Endothelial cell of umbilical vein (primary cell): ENCODE measurements around the gene RGR. TPM values are rescaled to one million over a fixed set of nuclear protein-coding genes. Genes with fewer than 3 reads are reported as not detected.
A peak's percentile ranks its signal among the peaks of the same experiment; 100 is the strongest.

ENCODE experiments used
- BruUV-seq: library from RNA; stranded (reverse); fragments of 400-500 nt; replicated peaks from 2 replicates; lab custom pipeline; 2021; lab: Mats Ljungman, UMichigan
- CTCF ChIA-PET: fragments of 300-600, 350-600 bp; sonication (Branson Sonifier 250); formaldehyde crosslinking; loops from one replicate; lab custom pipeline; 2021; ENCODE audit warnings: antibody characterized with exemption, inconsistent platforms; lab: Charles Lee
- POLR2A ChIA-PET: fragments of 300-600, 350-600 bp; sonication (Branson Sonifier 250); formaldehyde crosslinking; loops from one replicate; lab custom pipeline; 2021; ENCODE audit warnings: antibody characterized with exemption, inconsistent platforms; lab: Charles Lee
- DNase-seq: peaks from one replicate; pipeline ENCODE4 v3.0.0-alpha.2; 2011; ENCODE audit warnings: low read depth, low spot score
- FAIRE-seq: peaks from 2 replicates; lab custom pipeline; 2011; peaks lifted over from hg19 to GRCh38; lab: Jason Lieb, UNC
- H2AFZ ChIP-seq: 2 replicates; pipeline ENCODE4 v1.6.0; 2012; ENCODE audit warnings: low read depth, low read length, control low read depth, inconsistent platforms
- H3K27ac ChIP-seq: 2 replicates; pipeline ENCODE4 v1.5.1; 2011; ENCODE audit warnings: low read depth, mild to moderate bottlenecking, control low read depth, low read length, moderate library complexity; ENCODE audit not compliant: insufficient read depth
- H3K27me3 ChIP-seq, 2 experiments: 2 replicates each; pipeline versions ENCODE4 v1.6.0 to v1.6.1; 2011; ENCODE audit warnings: low read length in 2 of 2, mixed read lengths in 1 of 2; ENCODE audit not compliant: control insufficient read depth in 2 of 2, insufficient read depth in 2 of 2
- H3K36me3 ChIP-seq, 2 experiments: 2 replicates in 1 of 2; 3 replicates in 1 of 2; pipeline ENCODE4 v1.5.1; 2011; ENCODE audit warnings: low read length in 2 of 2, mild to moderate bottlenecking in 1 of 2, moderate library complexity in 1 of 2; ENCODE audit not compliant: control insufficient read depth in 2 of 2, insufficient read depth in 2 of 2; ENCODE audit errors: extremely low read depth in 1 of 2
- H3K4me1 ChIP-seq: 3 replicates; pipeline ENCODE4 v1.5.1; 2011; ENCODE audit warnings: mild to moderate bottlenecking, low read length; ENCODE audit not compliant: control insufficient read depth, insufficient read depth; ENCODE audit errors: extremely low read depth
- H3K4me2 ChIP-seq: 2 replicates; pipeline ENCODE4 v1.6.1; 2011; ENCODE audit warnings: low read length, control low read depth, mixed read lengths; ENCODE audit not compliant: insufficient read depth
- H3K4me3 ChIP-seq, 3 experiments: fragments of 200-600 bp in 1 of 3; sonication (generic), shearing (Covaris generic) in 1 of 3; replicated peaks in 1 of 3; 2 replicates each; pipeline ENCODE4 v1.5.1; 2011 to 2016; ENCODE audit warnings: control low read depth in 3 of 3, low read length in 3 of 3, mild to moderate bottlenecking in 2 of 3, inconsistent platforms in 1 of 3, low read depth in 1 of 3, moderate library complexity in 1 of 3; ENCODE audit not compliant: insufficient read depth in 1 of 3
- H3K79me2 ChIP-seq: 2 replicates; pipeline ENCODE4 v1.6.0; 2012; ENCODE audit warnings: low read length, inconsistent platforms; ENCODE audit not compliant: control insufficient read depth, insufficient read depth
- H3K9ac ChIP-seq: replicated peaks from 2 replicates; pipeline ENCODE3; 2011; ENCODE audit warnings: low read length, control low read depth; ENCODE audit not compliant: insufficient read depth; ENCODE audit errors: extremely low read depth
- H3K9me1 ChIP-seq: replicated peaks from 3 replicates; pipeline ENCODE4 v1.6.0; 2011; ENCODE audit warnings: mild to moderate bottlenecking, low read length; ENCODE audit not compliant: control insufficient read depth, insufficient read depth; ENCODE audit errors: extremely low read depth
- H3K9me3 ChIP-seq: replicated peaks from 2 replicates; pipeline ENCODE4 v1.5.1; 2012; ENCODE audit warnings: low read length, inconsistent platforms; ENCODE audit not compliant: control insufficient read depth, insufficient read depth
- H4K20me1 ChIP-seq: replicated peaks from 2 replicates; pipeline ENCODE3; 2011; ENCODE audit warnings: mild to moderate bottlenecking, low read length; ENCODE audit not compliant: control insufficient read depth, insufficient read depth; ENCODE audit errors: extremely low read depth
- EZH2 ChIP-seq: IDR thresholded peaks from 2 replicates; pipeline ENCODE4 v1.6.1; 2012; ENCODE audit warnings: borderline replicate concordance, low read depth, mild to moderate bottlenecking, moderate library complexity, low read length, inconsistent platforms; ENCODE audit not compliant: severe bottlenecking
- FOS ChIP-seq: IDR thresholded peaks from 2 replicates; pipeline ENCODE4 v1.6.1; 2011; ENCODE audit warnings: mild to moderate bottlenecking, low read length, moderate library complexity, borderline replicate concordance; ENCODE audit not compliant: insufficient read depth
- GATA2 ChIP-seq: IDR thresholded peaks from 2 replicates; pipeline ENCODE4 v1.7.0; 2011; ENCODE audit warnings: low read depth, mild to moderate bottlenecking, moderate library complexity, mixed read lengths, low read length; ENCODE audit not compliant: insufficient read length, insufficient read depth
- JUN ChIP-seq: IDR thresholded peaks from 2 replicates; pipeline ENCODE4 v1.6.1; 2011; ENCODE audit warnings: borderline replicate concordance, low read depth; ENCODE audit not compliant: insufficient read length, insufficient read depth
- MYC ChIP-seq: IDR thresholded peaks from one replicate; pipeline ENCODE4 v1.6.1; 2011; ENCODE audit warnings: mild to moderate bottlenecking, low read depth, low read length
- POLR2A ChIP-seq: IDR thresholded peaks from 2 replicates; pipeline ENCODE4 v1.6.1; 2012; ENCODE audit warnings: low read depth, mild to moderate bottlenecking, control low read depth, low read length
- POLR2AphosphoS5 ChIP-seq: IDR thresholded peaks from 2 replicates; pipeline ENCODE4 v1.6.1; 2012; ENCODE audit warnings: low read depth, mild to moderate bottlenecking, control low read depth, low read length, moderate library complexity; ENCODE audit not compliant: insufficient read depth
- dilution Hi-C: fragments of 300-500 bp; cut with MboI; formaldehyde crosslinking; loops from one replicate; pipeline ENCODE4 v1.15.0; 2019; ENCODE audit warnings: low sequenced_read_pairs; ENCODE audit not compliant: extremely low pct_ligation_motif_present
- intact Hi-C: fragments of 100-400 bp; cut with micrococcal nuclease; formaldehyde crosslinking; loops from one replicate; pipeline ENCODE4 v1.10.0; 2022
- polyA plus RNA-seq, 4 experiments: library from polyadenylated mRNA; depleted of rRNA in 3 of 4; stranded (reverse) in 3 of 4; unstranded in 1 of 4; fragments of >200 nt; gene quantifications; 2 replicates each; pipeline versions ENCODE4 v1.2.1 to v1.2.3, GENCODE V29; 2011 to 2012; ENCODE audit warnings: missing spikeins in 1 of 4
- total RNA-seq: library from RNA; stranded (reverse); gene quantifications from 2 replicates; pipeline ENCODE4 v1.2.3, GENCODE V29; 2021
- TF ChIP-seq, protein P1 (sequence below), 2 donors: IDR thresholded peaks; 1 replicate in 1 of 2; 2 replicates in 1 of 2; pipeline ENCODE4 v1.5.1; 2011; ENCODE audit warnings: low read length in 2 of 2, mild to moderate bottlenecking in 2 of 2, moderate library complexity in 2 of 2, control low read depth in 1 of 2, inconsistent platforms in 1 of 2, low read depth in 1 of 2; ENCODE audit not compliant: insufficient read depth in 1 of 2; ENCODE audit errors: extremely low read depth in 1 of 2
- TF ChIP-seq, protein P2 (sequence below): IDR thresholded peaks from 2 replicates; pipeline ENCODE4 v1.6.1; 2011; ENCODE audit not compliant: insufficient read depth, insufficient read length

The RGR gene
- total and polyA plus RNA-seq, 2 donors (not counting 3 experiments of a cell fraction or from before 2014, with no cell fraction given): not detected

GRCh38 chr10:84237199-84238051 is 7.4 kb upstream of the RGR start:
- Histone ChIP-seq H3K27ac (no peak overlapping the region), H3K4me2 (no peak overlapping the region), H2AFZ (no peak overlapping the region), H3K9me1 (no peaks in the 10 kb centered on the region), H3K27me3 (no peaks in the 10 kb centered on the region), H4K20me1 (no peaks in the 10 kb centered on the region), H3K36me3 (no peaks in the 10 kb centered on the region), H3K9ac (no peak overlapping the region), H3K4me3 (no peak overlapping the region), H3K79me2 (no peaks in the 10 kb centered on the region), H3K4me1 (no peaks in the 10 kb centered on the region), H3K9me3 (no peaks in the 10 kb centered on the region)
- intact Hi-C loops (no loop called here), dilution Hi-C loops (no loop called here)
- ChIA-PET POLR2A (no interaction called here), CTCF (interaction anchor here (1.3 kb wide), 1 partner anchor 19 kb away, joined by 4 read pairs; no protein-coding TSS in a partner anchor)
- DNase-seq (no peak), FAIRE-seq (no peak)
- BruUV-seq: no TSS peak
- TF ChIP-seq, protein P1, sequence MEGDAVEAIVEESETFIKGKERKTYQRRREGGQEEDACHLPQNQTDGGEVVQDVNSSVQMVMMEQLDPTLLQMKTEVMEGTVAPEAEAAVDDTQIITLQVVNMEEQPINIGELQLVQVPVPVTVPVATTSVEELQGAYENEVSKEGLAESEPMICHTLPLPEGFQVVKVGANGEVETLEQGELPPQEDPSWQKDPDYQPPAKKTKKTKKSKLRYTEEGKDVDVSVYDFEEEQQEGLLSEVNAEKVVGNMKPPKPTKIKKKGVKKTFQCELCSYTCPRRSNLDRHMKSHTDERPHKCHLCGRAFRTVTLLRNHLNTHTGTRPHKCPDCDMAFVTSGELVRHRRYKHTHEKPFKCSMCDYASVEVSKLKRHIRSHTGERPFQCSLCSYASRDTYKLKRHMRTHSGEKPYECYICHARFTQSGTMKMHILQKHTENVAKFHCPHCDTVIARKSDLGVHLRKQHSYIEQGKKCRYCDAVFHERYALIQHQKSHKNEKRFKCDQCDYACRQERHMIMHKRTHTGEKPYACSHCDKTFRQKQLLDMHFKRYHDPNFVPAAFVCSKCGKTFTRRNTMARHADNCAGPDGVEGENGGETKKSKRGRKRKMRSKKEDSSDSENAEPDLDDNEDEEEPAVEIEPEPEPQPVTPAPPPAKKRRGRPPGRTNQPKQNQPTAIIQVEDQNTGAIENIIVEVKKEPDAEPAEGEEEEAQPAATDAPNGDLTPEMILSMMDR (IDR thresholded peaks at IDR 0.05; ENCODE audit: extremely low read depth in 1 of 2, insufficient read depth in 1 of 2, low read depth in 1 of 2, low read length in 2 of 2): peak; percentile 33 to 48
- no peak for TF ChIP-seq GATA2

DNA sequence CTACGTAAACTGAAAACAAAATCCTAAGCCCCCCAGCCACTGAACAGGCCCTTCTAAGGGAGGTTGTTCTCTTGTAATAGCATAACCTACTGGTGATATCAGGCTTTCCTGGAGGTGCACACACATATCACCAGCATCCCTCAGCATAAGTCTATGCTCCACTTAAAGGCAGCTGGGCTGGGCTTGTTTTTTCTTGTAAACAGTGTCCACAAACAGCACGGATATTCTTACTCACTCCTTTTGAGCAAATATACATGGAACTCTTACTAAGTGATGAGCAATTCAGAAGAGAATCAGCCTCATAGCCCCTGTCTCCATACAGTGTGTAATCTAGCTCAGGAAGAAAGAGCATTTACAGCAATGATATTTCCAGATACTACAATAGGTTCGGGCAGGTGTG is 5.9 kb upstream of the RGR start:
- Histone ChIP-seq H3K9ac (no peak overlapping the region), H3K4me1 (no peaks in the 10 kb centered on the region), H3K36me3 (no peaks in the 10 kb centered on the region), H3K4me3 (no peak overlapping the region), H4K20me1 (no peaks in the 10 kb centered on the region), H3K27me3 (no peaks in the 10 kb centered on the region), H3K9me1 (no peaks in the 10 kb centered on the region), H2AFZ (no peak overlapping the region), H3K4me2 (no peak overlapping the region), H3K9me3 (no peaks in the 10 kb centered on the region), H3K27ac (no peak overlapping the region), H3K79me2 (no peaks in the 10 kb centered on the region)
- no peak for DNase-seq
- ChIA-PET POLR2A (no interaction called here), CTCF (interaction anchor here (0.9 to 1.5 kb wide), 2 partner anchors 15 to 29 kb away, joined by 3 read pairs; no protein-coding TSS in a partner anchor)
- TF ChIP-seq POLR2A (no peak), JUN (no peak), POLR2AphosphoS5 (no peak), GATA2 (no peak), FOS (no peak), EZH2 (no peak), MYC (no peak)
- TF ChIP-seq, protein P2, sequence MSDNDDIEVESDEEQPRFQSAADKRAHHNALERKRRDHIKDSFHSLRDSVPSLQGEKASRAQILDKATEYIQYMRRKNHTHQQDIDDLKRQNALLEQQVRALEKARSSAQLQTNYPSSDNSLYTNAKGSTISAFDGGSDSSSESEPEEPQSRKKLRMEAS: no peak
- TF ChIP-seq, protein P1 (IDR thresholded peaks at IDR 0.05; ENCODE audit: extremely low read depth in 1 of 2, insufficient read depth in 1 of 2, low read depth in 1 of 2, low read length in 2 of 2): no peak
- no peak for FAIRE-seq
- intact Hi-C loops (no loop called here), dilution Hi-C loops (no loop called here)
- BruUV-seq: no TSS peak
